Calu3 (cell line): ENCODE results near the gene C11orf24. TPM values are rescaled to one million over a fixed set of nuclear protein-coding genes. Genes with fewer than 3 reads are reported as not detected.

Experiments
- BruUV-seq: library from RNA; stranded (reverse); fragments of 400-500 nt; replicated peaks from 2 replicates; lab custom pipeline; 2021; lab: Mats Ljungman, UMichigan
- CTCF ChIA-PET: fragments of 300-600 bp; sonication (Branson Sonifier 250); formaldehyde crosslinking; loops from one replicate; lab custom pipeline; 2022; ENCODE audit warnings: antibody characterized with exemption; lab: Charles Lee
- DNase-seq: peaks from one replicate; pipeline ENCODE4 v3.0.0; 2022
- H3K27ac Mint-ChIP-seq: one replicate; pipeline ENCODE4 v1.8.0; 2022; ENCODE audit warnings: mixed read lengths; ENCODE audit not compliant: unreplicated experiment
- H3K27me3 Mint-ChIP-seq: one replicate; pipeline ENCODE4 v1.8.0; 2022; ENCODE audit warnings: mixed read lengths; ENCODE audit not compliant: unreplicated experiment
- H3K36me3 Mint-ChIP-seq: one replicate; pipeline ENCODE4 v1.8.0; 2022; ENCODE audit warnings: mild to moderate bottlenecking, moderate library complexity, mixed read lengths; ENCODE audit not compliant: insufficient read depth, unreplicated experiment
- H3K4me1 Mint-ChIP-seq: one replicate; pipeline ENCODE4 v1.8.0; 2022; ENCODE audit warnings: mild to moderate bottlenecking, low read depth, mixed read lengths; ENCODE audit not compliant: unreplicated experiment
- H3K4me3 Mint-ChIP-seq: one replicate; pipeline ENCODE4 v1.8.0; 2022; ENCODE audit warnings: mild to moderate bottlenecking, low read depth, moderate library complexity, mixed read lengths; ENCODE audit not compliant: unreplicated experiment
- H3K9me3 Mint-ChIP-seq: one replicate; pipeline ENCODE4 v1.8.0; 2022; ENCODE audit warnings: low read depth, mixed read lengths; ENCODE audit not compliant: unreplicated experiment
- intact Hi-C: fragments of 100-400 bp; cut with micrococcal nuclease; formaldehyde crosslinking; loops from one replicate; pipeline ENCODE4 v1.10.0; 2022; ENCODE audit not compliant: unreplicated experiment
- total RNA-seq: library from RNA; stranded (reverse); gene quantifications from 2 replicates; pipeline ENCODE4 v1.2.3, GENCODE V29; 2022
- TF ChIP-seq, protein P1 (sequence below): fragments of 200-600 bp; IDR thresholded peaks from one replicate; pipeline ENCODE4 v1.8.0; 2022; ENCODE audit warnings: antibody characterized with exemption; ENCODE audit not compliant: unreplicated experiment

Gene C11orf24
- total RNA-seq, 1 experiment from 2014 or later: 52.3 TPM

DNA sequence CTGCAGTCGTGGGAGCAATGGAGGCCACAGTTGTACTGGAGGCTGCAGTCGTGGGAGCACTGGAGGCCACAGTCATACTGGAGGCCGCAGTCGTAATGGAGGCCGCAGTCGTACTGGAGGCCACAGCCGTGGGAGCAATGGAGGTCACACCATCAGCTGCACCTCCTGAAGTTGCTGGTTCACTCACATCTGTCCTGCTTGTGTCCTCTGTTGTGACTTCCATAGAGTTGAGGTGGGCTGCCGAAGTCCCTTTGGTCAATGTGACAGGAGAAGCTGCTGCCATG is 9.3 kb downstream of the C11orf24 start:
- no peaks in the 10 kb centered on the region for H3K4me1 Mint-ChIP-seq
- peaks cover 38% of the 10 kb centered on the region for H3K36me3 Mint-ChIP-seq
- no peaks in the 10 kb centered on the region for H3K9me3 Mint-ChIP-seq
- intact Hi-C loops: no loop called here
- no peak overlapping the region for H3K27ac Mint-ChIP-seq
- CTCF ChIA-PET: no interaction called here
- no peaks in the 10 kb centered on the region for H3K27me3 Mint-ChIP-seq
- H3K4me3 Mint-ChIP-seq: no peak overlapping the region
- TF ChIP-seq, protein P1, sequence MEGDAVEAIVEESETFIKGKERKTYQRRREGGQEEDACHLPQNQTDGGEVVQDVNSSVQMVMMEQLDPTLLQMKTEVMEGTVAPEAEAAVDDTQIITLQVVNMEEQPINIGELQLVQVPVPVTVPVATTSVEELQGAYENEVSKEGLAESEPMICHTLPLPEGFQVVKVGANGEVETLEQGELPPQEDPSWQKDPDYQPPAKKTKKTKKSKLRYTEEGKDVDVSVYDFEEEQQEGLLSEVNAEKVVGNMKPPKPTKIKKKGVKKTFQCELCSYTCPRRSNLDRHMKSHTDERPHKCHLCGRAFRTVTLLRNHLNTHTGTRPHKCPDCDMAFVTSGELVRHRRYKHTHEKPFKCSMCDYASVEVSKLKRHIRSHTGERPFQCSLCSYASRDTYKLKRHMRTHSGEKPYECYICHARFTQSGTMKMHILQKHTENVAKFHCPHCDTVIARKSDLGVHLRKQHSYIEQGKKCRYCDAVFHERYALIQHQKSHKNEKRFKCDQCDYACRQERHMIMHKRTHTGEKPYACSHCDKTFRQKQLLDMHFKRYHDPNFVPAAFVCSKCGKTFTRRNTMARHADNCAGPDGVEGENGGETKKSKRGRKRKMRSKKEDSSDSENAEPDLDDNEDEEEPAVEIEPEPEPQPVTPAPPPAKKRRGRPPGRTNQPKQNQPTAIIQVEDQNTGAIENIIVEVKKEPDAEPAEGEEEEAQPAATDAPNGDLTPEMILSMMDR: no peak
- no peak for DNase-seq
- no TSS peak for BruUV-seq

DNA sequence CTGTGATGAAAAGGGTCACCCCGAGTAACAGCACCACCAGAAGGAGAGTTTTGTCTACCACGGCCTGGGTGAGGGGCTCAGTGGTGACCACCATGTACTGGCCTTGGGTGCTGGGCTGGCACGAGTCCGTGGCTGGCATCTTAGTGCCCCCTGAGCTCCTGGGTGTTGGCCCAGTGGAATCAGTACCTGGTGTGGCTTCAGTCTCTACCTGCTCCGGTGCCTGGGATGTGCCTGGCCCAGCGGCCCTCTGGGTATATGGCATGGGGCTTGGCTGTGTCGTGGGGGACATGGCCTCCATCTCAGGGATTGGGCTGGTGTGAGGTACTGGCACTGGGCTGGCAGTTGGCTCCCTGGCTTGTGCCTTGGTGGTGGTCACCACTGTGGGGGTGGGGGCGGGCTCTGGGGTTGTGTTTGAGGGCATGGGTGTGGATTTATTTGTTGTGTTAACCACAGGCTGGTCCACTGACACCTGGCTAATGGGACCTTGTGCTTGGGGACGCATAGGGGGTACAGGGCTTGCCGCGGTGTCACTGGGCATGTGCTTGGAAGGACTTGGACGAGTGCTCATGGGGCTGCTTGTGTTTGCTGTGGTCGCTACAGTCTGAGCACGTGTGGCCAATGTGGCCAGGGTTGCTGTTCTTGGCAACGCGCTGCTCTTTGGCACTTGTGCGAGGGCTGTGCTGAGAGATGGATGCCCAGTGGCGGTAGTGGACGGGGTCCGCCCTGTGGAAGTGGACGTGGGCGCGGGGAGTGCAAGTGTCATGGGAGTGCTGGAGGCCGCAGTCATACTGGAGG is 9.8 kb downstream of the C11orf24 start:
- BruUV-seq: TSS peak; percentile 6
- peaks cover 38% of the 10 kb centered on the region for H3K36me3 Mint-ChIP-seq

DNA sequence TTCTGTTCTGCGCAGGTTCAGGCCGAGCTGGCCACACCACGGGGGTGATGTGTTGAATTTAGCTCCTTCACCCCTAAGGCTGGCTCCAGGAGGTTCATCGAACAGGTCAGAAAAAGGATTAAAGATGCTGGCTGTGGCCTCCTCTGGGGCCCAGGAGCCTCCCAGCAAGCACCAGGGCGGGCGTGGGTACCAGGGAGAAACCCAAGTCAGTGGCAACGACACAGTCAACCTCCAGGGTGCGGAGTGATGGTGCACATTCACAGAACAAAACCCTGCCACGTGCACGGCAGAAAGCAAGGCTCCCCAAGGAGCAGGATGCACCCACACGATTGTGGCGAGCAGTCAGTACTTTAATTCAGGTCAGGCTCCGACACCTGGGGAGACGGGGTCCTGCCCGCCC is 10.8 kb downstream of the C11orf24 start:
- Mint-ChIP-seq H3K4me3 (no peak overlapping the region), H3K27me3 (no peaks in the 10 kb centered on the region), H3K9me3 (no peaks in the 10 kb centered on the region), H3K27ac (no peak overlapping the region), H3K36me3 (peaks cover 38% of the 10 kb centered on the region), H3K4me1 (no peaks in the 10 kb centered on the region)
- TF ChIP-seq, protein P1: no peak
- CTCF ChIA-PET: no interaction called here
- no TSS peak for BruUV-seq
- no peak for DNase-seq
- intact Hi-C loops: no loop called here

More for the DNA sequence above, 9.8 kb downstream of the C11orf24 start:
- Mint-ChIP-seq H3K4me3 (no peak overlapping the region), H3K27ac (no peak overlapping the region), H3K9me3 (no peaks in the 10 kb centered on the region), H3K4me1 (no peaks in the 10 kb centered on the region), H3K27me3 (no peaks in the 10 kb centered on the region)
- CTCF ChIA-PET: no interaction called here
- intact Hi-C loops: no loop called here
- DNase-seq: no peak
- TF ChIP-seq, protein P1: no peak

GRCh38 chr11:68260484-68260883 is 11.3 kb downstream of the C11orf24 start:
- CTCF ChIA-PET: interaction anchor here (3.7 kb wide), 1 partner anchor 37 kb away, joined by 47 read pairs; no protein-coding TSS in a partner anchor
- TF ChIP-seq, protein P1: no peak
- no peak for DNase-seq
- Mint-ChIP-seq H3K4me3 (no peak overlapping the region), H3K27me3 (no peaks in the 10 kb centered on the region), H3K36me3 (peaks cover 38% of the 10 kb centered on the region), H3K27ac (no peak overlapping the region), H3K9me3 (no peaks in the 10 kb centered on the region), H3K4me1 (no peaks in the 10 kb centered on the region)
- intact Hi-C loops: no loop called here
- BruUV-seq: no TSS peak
